DOHH2 (cell line): ENCODE measurements around the gene RND3.

ENCODE experiments used
- H3F3A ChIP-seq: fragments of 200-600 bp; sonication (generic), shearing (Covaris generic); 2 replicates; pipeline ENCODE4 v1.6.0; 2016; ENCODE audit warnings: antibody characterized with exemption, mild to moderate bottlenecking; ENCODE audit not compliant: control insufficient read depth, insufficient read depth
- H3K27ac ChIP-seq: fragments of 200-600 bp; sonication (generic); 2 replicates; pipeline ENCODE4 v1.5.1; 2014; ENCODE audit warnings: low read depth, mild to moderate bottlenecking, low read length, moderate library complexity
- H3K27me3 ChIP-seq: fragments of 200-600 bp; sonication (generic); 2 replicates; pipeline ENCODE4 v1.6.1; 2014; ENCODE audit warnings: mild to moderate bottlenecking, low read length, mixed read lengths; ENCODE audit not compliant: control insufficient read depth
- H3K36me3 ChIP-seq: fragments of 200-600 bp; sonication (generic); 2 replicates; pipeline ENCODE4 v1.6.1; 2014; ENCODE audit warnings: mild to moderate bottlenecking, low read length, moderate library complexity, mixed read lengths; ENCODE audit not compliant: control insufficient read depth
- H3K4me1 ChIP-seq: fragments of 200-600 bp; sonication (generic); 2 replicates; pipeline ENCODE4 v1.6.1; 2014; ENCODE audit warnings: mild to moderate bottlenecking, low read length, mixed read lengths; ENCODE audit not compliant: control insufficient read depth
- H3K4me2 ChIP-seq: fragments of 200-600 bp; sonication (generic); 2 replicates; pipeline ENCODE4 v1.6.0; 2014; ENCODE audit warnings: mild to moderate bottlenecking, low read length, moderate library complexity
- H3K4me3 ChIP-seq: fragments of 200-600 bp; sonication (generic); 2 replicates; pipeline ENCODE4 v1.5.1; 2014; ENCODE audit warnings: mild to moderate bottlenecking, low read length, mixed read lengths
- H3K79me2 ChIP-seq: fragments of 200-600 bp; sonication (generic); 2 replicates; pipeline ENCODE4 v1.6.1; 2014; ENCODE audit warnings: mild to moderate bottlenecking, low read length, mixed read lengths; ENCODE audit not compliant: control insufficient read depth
- H3K9me2 ChIP-seq: fragments of 200-600 bp; sonication (generic); replicated peaks from 2 replicates; pipeline ENCODE4 v1.6.1; 2014; ENCODE audit warnings: mild to moderate bottlenecking, low read length, mixed read lengths; ENCODE audit not compliant: control insufficient read depth
- H3K9me3 ChIP-seq: fragments of 200-600 bp; sonication (generic); 2 replicates; pipeline ENCODE4 v1.6.1; 2014; ENCODE audit warnings: antibody characterized with exemption, low read length, mixed read lengths; ENCODE audit not compliant: control insufficient read depth, insufficient read depth
- H4K20me1 ChIP-seq: fragments of 200-600 bp; sonication (generic); 2 replicates; pipeline ENCODE4 v1.6.0; 2014; ENCODE audit warnings: low read depth, mild to moderate bottlenecking, antibody characterized with exemption, low read length, moderate library complexity; ENCODE audit not compliant: control insufficient read depth, insufficient read depth
- CTCF ChIP-seq: fragments of 200-600 bp; sonication (generic); IDR thresholded peaks from one replicate; pipeline ENCODE4 v1.5.1; 2014; ENCODE audit warnings: antibody characterized with exemption, mild to moderate bottlenecking, low read depth, low read length; ENCODE audit not compliant: poor library complexity, severe bottlenecking
- EZH2phosphoT487 ChIP-seq: fragments of 200-600 bp; sonication (generic); IDR thresholded peaks from 2 replicates; pipeline ENCODE4 v1.6.1; 2017; ENCODE audit warnings: borderline replicate concordance, mild to moderate bottlenecking, antibody characterized with exemption, low read length, moderate library complexity, mixed read lengths

The RND3 gene

DNA sequence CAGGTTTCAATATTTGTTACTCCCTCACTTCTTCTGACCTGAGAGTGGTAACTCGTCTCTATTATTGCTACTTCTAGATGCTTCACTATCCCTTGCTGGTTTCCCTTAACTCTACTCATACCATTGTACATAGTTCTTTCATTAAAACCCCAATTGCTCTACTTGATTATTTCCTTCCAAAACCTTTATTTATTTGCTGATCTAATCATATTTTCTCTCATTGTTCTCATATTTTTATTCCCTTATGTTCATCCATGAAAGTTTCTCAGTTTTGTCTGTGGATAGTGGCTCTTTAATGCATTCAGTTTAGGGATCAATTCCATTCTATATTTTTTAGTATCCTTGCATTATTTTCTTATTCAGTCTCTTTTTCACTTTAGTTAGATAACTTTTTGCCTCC, 42.1 kb downstream of the RND3 start:
- H3K4me2 ChIP-seq = no peak overlapping the region
- no peak overlapping the region for H3K27ac ChIP-seq
- no peaks in the 10 kb centered on the region for H3K79me2 ChIP-seq
- H3K9me3 ChIP-seq = no peaks in the 10 kb centered on the region
- no peaks in the 10 kb centered on the region for H4K20me1 ChIP-seq
- no peaks in the 10 kb centered on the region for H3K36me3 ChIP-seq
- H3K27me3 ChIP-seq = no peaks in the 10 kb centered on the region
- H3K4me3 ChIP-seq = no peak overlapping the region
- TF ChIP-seq CTCF = no peak
- no peak for TF ChIP-seq EZH2phosphoT487
- no peaks in the 10 kb centered on the region for H3K4me1 ChIP-seq
- no peaks in the 10 kb centered on the region for H3F3A ChIP-seq
- no peaks in the 10 kb centered on the region for H3K9me2 ChIP-seq

- Histone ChIP-seq H3F3A (no peaks in the 10 kb centered on the region), H3K79me2 (no peaks in the 10 kb centered on the region), H4K20me1 (no peaks in the 10 kb centered on the region), H3K4me3 (no peak overlapping the region), H3K27me3 (no peaks in the 10 kb centered on the region), H3K27ac (no peak overlapping the region), H3K4me1 (no peaks in the 10 kb centered on the region), H3K36me3 (no peaks in the 10 kb centered on the region), H3K9me3 (no peaks in the 10 kb centered on the region), H3K4me2 (no peak overlapping the region), H3K9me2 (no peaks in the 10 kb centered on the region)
- TF ChIP-seq EZH2phosphoT487 (no peak), CTCF (no peak)
Measured at GRCh38 chr2:150442484-150442883, 45.0 kb downstream of the RND3 start.

- H3K79me2 ChIP-seq = no peaks in the 10 kb centered on the region
- no peaks in the 10 kb centered on the region for H3K27me3 ChIP-seq
- H3K27ac ChIP-seq = no peak overlapping the region
- no peaks in the 10 kb centered on the region for H3K9me2 ChIP-seq
- no peaks in the 10 kb centered on the region for H3F3A ChIP-seq
- H3K4me1 ChIP-seq = no peaks in the 10 kb centered on the region
- no peak overlapping the region for H3K4me3 ChIP-seq
- no peaks in the 10 kb centered on the region for H3K36me3 ChIP-seq
- no peaks in the 10 kb centered on the region for H4K20me1 ChIP-seq
- no peaks in the 10 kb centered on the region for H3K9me3 ChIP-seq
- TF ChIP-seq EZH2phosphoT487 (no peak), CTCF (no peak)
- no peak overlapping the region for H3K4me2 ChIP-seq
Measured at GRCh38 chr2:150441784-150442183, 45.7 kb downstream of the RND3 start.

DNA sequence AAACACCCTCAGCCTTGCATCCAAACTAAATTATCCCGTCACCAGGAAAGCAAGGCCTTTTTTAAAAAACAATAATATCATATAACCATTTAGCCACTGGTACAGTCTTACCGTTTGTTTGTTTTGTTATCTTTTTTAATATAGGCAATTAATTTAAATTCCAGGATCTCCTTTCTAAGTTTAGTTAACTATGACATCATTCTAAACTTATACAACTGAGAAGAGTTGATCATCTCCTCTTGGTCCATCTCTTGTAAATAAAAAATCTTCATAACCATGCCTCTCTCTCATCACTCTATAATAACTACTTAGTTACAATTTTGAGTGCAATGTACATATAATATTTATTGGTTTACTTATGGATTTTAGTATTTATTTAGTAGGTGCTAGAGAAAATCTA, 46.2 kb downstream of the RND3 start:
- Histone ChIP-seq H3K4me3 (no peak overlapping the region), H3K9me2 (no peaks in the 10 kb centered on the region), H3K27me3 (no peaks in the 10 kb centered on the region), H4K20me1 (no peaks in the 10 kb centered on the region), H3F3A (no peaks in the 10 kb centered on the region), H3K36me3 (no peaks in the 10 kb centered on the region), H3K9me3 (no peaks in the 10 kb centered on the region), H3K27ac (no peak overlapping the region), H3K4me1 (no peaks in the 10 kb centered on the region), H3K4me2 (no peak overlapping the region), H3K79me2 (no peaks in the 10 kb centered on the region)
- no peak for TF ChIP-seq EZH2phosphoT487
- TF ChIP-seq CTCF = no peak
